Left lobe of liver (tissue), 2 donors: Measurements from ENCODE around the gene COG8. TPM values are rescaled to one million over a fixed set of nuclear protein-coding genes. Genes with fewer than 3 reads are reported as not detected.
"Not testable (repeated sequence)": the region's sequence is repeated elsewhere in the genome, so short reads cannot be mapped to it uniquely, and the experiment has no call there.

Source experiments
- ATAC-seq: fragments of 200-7000 bp; cut with Tn5 transposase; one replicate; pipeline ENCODE4 v1.9.1; 2020; ENCODE audit warnings: mild to moderate bottlenecking, moderate library complexity
- DNase-seq: peaks from one replicate; pipeline ENCODE4 v3.0.0-alpha.2; 2020; ENCODE audit warnings: low spot score
- total RNA-seq: library from RNA; stranded (reverse); gene quantifications from one replicate; pipeline ENCODE4 v1.2.1, GENCODE V29; 2021
- donor health status: DM: no; HTN: no; CAD: no; lungs with moderate emphysema.
- donor health status: DM: no; HTN: yes; CAD: no.

COG8 gene, protein sequence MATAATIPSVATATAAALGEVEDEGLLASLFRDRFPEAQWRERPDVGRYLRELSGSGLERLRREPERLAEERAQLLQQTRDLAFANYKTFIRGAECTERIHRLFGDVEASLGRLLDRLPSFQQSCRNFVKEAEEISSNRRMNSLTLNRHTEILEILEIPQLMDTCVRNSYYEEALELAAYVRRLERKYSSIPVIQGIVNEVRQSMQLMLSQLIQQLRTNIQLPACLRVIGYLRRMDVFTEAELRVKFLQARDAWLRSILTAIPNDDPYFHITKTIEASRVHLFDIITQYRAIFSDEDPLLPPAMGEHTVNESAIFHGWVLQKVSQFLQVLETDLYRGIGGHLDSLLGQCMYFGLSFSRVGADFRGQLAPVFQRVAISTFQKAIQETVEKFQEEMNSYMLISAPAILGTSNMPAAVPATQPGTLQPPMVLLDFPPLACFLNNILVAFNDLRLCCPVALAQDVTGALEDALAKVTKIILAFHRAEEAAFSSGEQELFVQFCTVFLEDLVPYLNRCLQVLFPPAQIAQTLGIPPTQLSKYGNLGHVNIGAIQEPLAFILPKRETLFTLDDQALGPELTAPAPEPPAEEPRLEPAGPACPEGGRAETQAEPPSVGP
- 27.8 TPM for total RNA-seq

DNA sequence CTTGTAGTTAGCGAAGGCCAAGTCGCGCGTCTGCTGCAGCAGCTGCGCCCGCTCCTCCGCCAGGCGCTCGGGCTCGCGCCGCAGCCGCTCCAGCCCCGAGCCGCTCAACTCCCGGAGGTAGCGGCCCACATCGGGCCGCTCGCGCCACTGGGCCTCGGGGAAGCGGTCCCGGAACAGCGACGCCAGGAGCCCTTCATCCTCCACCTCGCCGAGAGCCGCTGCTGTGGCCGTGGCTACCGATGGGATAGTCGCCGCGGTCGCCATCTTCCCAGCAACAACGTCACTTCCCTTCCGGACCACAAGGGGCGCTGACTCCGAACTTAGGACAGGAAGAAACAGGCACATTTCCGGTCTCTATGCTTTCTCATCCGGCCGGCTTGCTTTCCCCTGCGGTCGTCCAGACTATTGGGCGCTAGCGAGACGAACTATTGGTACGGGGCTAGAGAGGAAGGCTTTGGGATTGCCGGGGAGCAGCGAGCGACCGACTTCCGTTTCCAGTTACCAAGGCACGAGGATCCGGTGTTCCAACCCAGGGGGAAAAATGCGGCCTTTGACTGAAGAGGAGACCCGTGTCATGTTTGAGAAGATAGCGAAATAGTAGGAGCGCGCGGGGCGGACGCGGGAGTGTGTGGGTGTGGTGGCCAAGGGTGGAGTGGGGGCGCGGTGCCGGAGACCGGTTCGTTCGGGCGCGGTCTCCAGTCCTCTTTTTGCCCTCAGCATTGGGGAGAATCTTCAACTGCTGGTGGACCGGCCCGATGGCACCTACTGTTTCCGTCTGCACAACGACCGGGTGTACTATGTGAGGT lies at the start of gene COG8, which contains the start of gene NIP7:
COG8 (minus strand) TSS at position 276 of the 806 bp plus-strand sequence; CDS start at position 264, 12 bp downstream.
NIP7 (plus strand) TSS at position 484 of the 806 bp plus-strand sequence; CDS start at position 542, 58 bp downstream.
- ATAC-seq (peak; percentile 96), DNase-seq (peak; percentile 96)

GRCh38 chr16:69386596-69386995 lies 47.2 kb upstream of the COG8 start:
- DNase-seq: no peak
- no peak for ATAC-seq

GRCh38 chr16:69384974-69385373 lies 45.6 kb upstream of the COG8 start:
- ATAC-seq: no peak
- no peak for DNase-seq

- DNase-seq: no peak
- no peak for ATAC-seq
Measured at GRCh38 chr16:69382421-69382820, 43.1 kb upstream of the COG8 start.

GRCh38 chr16:69381231-69381630 lies 41.9 kb upstream of the COG8 start:
- DNase-seq (no peak), ATAC-seq (no peak)

GRCh38 chr16:69378760-69379159 lies 39.4 kb upstream of the COG8 start:
- DNase-seq (no peak), ATAC-seq (no peak)

DNA sequence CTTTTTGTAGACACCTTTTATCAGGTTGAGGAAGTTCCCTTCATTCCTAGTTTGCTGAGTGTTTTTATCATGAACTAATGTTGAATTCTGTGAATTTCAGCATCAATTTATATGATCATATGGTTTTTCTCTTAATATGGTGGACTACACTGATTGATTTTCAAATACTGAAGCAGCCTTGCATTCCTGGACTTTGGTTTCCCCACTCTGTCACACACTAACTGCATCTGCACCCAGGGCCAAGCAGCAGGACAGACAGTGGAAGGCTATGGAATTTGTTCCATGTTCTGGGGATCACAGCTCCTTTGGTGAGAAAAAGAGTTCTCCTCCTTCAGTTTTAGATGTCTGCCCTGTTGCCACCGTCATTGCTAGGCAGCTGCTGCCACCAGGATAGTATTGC lies 38.7 kb upstream of the COG8 start:
- DNase-seq: no peak
- ATAC-seq: no peak

- DNase-seq (no peak), ATAC-seq (no peak)
Measured at GRCh38 chr16:69376393-69377059, 37.2 kb upstream of the COG8 start.

GRCh38 chr16:69373019-69373418 lies 33.7 kb upstream of the COG8 start:
- DNase-seq (no peak), ATAC-seq (peak; percentile 89)

DNA sequence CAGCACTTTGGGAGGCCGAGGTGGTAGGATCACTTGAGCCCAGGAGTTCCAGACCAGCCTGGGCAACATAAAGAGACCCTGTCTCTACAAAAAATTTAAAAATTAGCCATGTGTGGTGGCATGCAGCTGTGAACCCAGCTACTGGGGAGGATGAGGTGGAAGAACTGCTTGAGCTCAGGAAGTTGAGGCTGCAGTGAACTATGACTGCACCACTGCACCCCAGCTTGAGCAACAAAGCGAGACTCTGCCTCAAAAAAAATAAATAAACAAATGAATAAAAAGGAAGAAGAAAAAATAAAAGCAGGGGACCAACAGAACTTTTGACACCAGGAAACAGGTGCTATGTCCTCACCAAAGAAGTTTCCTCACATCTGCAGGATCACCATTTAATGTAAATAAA lies 32.2 kb upstream of the COG8 start:
- no peak for DNase-seq
- no peak for ATAC-seq

GRCh38 chr16:69368866-69369265 lies 29.5 kb upstream of the COG8 start:
- ATAC-seq (no peak), DNase-seq (no peak)

GRCh38 chr16:69367980-69368379 lies 28.6 kb upstream of the COG8 start:
- ATAC-seq (no peak), DNase-seq (peak; percentile 15)

DNA sequence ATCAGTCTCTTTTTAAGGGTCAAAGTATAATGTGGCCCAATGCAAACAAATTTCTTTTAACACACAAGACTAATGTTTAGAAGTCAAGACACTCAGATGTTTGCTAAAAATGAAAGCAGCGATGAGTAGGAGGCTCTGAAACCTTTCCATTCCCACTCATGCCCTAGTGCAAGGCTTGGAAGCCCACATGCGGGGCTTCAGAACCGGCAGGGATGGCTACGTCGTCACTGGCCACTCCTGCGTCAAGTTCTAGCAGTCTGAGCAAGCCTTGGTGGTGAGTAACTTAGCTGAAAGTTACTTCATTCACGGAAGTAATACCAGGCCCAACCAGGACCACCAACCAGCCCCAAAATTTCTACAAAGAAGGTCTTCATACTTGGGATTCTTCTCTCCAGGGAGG lies 27.1 kb upstream of the COG8 start:
- DNase-seq (peak; percentile 26), ATAC-seq (no peak)

DNA sequence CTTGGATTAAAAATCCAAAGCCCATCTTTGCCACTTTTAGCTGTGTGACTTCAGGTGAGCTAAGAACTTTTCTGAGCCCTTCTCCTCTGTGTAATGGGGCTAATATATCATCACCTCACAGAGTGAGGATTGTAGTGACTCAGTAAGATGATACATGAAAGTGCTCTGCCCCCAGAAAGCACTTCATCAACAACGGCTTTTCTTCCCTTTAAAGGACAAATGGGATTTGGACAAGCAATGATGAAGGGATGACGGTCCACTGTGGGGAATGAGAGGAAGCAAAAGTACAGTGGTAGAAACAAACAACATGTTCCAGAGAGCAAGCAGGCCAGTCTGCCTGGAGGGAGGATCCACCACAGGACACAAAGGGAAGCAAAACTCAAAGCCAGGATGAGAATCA lies 26.5 kb upstream of the COG8 start:
- ATAC-seq (no peak), DNase-seq (no peak)

DNA sequence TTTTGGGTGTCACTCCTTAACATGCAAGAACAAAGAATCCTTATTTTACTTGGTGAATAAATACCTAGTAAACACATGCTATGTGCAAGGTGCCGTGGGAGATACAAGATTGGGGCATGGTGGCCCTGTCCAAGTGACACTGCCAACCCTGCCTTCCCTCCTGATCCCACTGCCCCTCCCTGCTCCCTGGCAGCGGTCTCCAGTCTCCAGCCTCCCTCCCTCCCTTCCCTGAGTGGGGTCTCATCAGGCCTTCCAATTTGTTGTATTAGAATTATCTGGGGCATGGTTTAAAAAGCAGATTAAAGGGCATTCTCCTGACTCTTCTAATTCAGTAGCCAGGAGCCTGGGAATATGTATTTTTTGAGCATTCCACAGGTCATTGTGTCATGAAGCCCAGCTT lies 24.7 kb upstream of the COG8 start:
- ATAC-seq (no peak), DNase-seq (no peak)

DNA sequence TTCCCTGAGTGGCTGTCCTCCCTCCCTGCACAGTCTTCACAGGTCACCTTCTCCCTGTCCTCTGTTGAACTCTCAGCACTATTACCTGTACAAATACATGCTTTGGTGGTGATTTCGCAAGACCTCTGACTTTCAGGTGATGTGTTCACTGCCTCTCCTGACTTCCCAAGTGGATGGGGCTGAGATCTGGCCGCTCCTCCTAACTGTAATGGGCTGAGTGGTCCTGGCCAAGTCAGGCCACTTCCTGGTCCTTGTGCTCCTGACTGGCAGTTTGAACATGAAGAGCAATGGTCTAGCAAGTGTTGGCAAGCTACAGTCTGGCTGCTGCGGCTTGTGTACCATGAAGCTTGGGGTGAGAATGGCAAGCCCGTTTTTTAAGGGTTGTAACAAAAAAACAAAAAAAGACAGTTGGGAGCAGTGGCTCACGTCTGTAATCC lies 23.9 kb upstream of the COG8 start:
- DNase-seq: no peak
- peak; percentile 62 for ATAC-seq

DNA sequence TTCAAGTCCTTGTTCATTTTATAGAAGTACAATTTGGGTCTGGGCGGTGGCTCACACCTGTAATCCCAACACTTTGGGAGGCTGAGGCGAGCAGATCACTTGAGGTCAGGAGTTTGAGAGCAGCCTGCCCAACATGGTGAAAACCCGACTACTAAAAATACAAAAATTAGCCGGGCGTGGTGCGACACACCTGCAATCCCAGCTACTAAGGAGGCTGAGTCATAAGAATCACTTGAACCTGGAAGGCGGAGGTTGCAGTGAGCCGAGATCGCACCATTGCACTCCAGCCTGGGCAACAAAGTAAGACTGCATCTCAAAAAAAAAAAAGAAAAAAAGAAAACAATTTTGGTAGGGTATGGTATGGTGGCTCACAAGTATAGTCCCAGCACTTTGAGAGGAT lies 20.7 kb upstream of the COG8 start:
- ATAC-seq, DNase-seq: not testable (repeated sequence)

DNA sequence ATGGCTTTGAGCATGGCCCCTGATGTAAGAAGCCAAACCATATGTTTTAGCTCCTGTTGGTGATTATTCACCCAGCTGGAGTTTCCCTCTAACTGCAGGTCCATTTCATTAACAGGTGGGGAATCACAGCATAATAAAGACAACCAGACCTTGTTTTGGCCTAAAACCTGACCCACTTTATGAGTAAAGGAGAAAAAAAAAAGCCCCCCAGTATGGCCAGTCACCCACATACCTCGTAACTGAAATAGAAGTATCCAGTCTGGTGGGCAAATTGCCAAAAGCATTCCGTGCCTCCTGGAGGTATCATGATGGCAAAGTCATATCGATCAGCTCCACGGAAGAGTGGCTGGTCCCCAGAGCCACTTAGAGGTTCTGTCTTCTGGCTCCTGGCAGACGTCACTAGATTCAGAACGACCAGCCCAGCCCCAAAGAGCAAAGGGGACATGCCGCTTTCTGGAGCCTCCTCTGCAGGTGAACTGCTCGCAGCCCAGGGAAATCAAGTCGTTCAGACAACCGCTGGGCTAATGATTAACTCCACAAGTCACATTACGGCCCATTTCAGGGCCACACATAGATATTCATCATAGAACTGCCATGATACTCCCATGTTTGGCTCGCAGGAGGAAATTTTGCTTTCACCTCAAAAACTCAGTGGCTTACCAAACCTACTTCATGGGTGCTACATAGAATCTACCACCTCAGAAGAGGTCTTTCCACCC lies 12.1 kb upstream of the COG8 start, which contains the start of gene TMED6:
TMED6 (minus strand) TSS at position 478 of the 719 bp plus-strand sequence; CDS start at position 445, 33 bp downstream.
- peak; percentile 74 for DNase-seq

GRCh38 chr16:69350536-69351133 lies 11.3 kb upstream of the COG8 start:
- DNase-seq (no peak), ATAC-seq (peak; percentile 13)

More for the DNA sequence above, 12.1 kb upstream of the COG8 start, which contains the start of gene TMED6:
- peak; percentile 95 for ATAC-seq

GRCh38 chr16:69349536-69349935 lies 10.2 kb upstream of the COG8 start:
- ATAC-seq: no peak
- DNase-seq: no peak
